Measurements from ENCODE around the gene TSSK1B. TPM values are rescaled to one million over a fixed set of nuclear protein-coding genes. Genes with fewer than 3 reads are reported as not detected.

TSSK1B gene
- total and polyA plus RNA-seq, 10 of the 15 experiments (the other 5 are each of a cell fraction or from before 2014, with no cell fraction given): not detected

DNA sequence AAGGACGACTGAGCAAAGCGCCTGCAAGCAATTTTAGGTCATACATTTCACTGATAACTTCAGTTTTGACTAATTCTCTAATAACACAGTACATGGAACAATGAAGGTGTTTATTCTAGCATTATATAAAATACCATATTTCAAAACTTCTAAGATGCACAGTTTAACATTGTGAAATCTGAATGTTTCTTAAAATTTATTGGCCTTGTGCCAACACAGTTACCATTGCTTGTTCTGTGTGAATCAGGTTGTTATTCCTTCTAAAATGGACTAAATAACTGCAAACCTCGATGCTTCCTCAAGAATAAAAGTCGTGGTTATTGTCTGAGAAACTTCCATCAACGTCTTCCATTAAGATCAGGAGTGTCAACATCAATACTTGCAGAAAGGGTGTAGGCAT lies 45.5 kb upstream of the TSSK1B start (continued):
- no peak for TF ChIP-seq ZSCAN29 (IDR thresholded peaks at IDR 0.05)
- no peak for TF ChIP-seq MYB (IDR thresholded peaks at IDR 0.05; ENCODE audit: borderline replicate concordance, low read depth, low read length)
- no peak for TF ChIP-seq BHLHE40 (IDR thresholded peaks at IDR 0.05; ENCODE audit: borderline replicate concordance in 1 of 2, low read depth in 2 of 2, low read length in 1 of 2)
- no peak for TF ChIP-seq NR2C2 (IDR thresholded peaks at IDR 0.05; ENCODE audit: borderline replicate concordance, control insufficient read depth, insufficient read length, low read depth)
- TF ChIP-seq, protein P1, sequence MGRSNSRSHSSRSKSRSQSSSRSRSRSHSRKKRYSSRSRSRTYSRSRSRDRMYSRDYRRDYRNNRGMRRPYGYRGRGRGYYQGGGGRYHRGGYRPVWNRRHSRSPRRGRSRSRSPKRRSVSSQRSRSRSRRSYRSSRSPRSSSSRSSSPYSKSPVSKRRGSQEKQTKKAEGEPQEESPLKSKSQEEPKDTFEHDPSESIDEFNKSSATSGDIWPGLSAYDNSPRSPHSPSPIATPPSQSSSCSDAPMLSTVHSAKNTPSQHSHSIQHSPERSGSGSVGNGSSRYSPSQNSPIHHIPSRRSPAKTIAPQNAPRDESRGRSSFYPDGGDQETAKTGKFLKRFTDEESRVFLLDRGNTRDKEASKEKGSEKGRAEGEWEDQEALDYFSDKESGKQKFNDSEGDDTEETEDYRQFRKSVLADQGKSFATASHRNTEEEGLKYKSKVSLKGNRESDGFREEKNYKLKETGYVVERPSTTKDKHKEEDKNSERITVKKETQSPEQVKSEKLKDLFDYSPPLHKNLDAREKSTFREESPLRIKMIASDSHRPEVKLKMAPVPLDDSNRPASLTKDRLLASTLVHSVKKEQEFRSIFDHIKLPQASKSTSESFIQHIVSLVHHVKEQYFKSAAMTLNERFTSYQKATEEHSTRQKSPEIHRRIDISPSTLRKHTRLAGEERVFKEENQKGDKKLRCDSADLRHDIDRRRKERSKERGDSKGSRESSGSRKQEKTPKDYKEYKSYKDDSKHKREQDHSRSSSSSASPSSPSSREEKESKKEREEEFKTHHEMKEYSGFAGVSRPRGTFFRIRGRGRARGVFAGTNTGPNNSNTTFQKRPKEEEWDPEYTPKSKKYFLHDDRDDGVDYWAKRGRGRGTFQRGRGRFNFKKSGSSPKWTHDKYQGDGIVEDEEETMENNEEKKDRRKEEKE (IDR thresholded peaks at IDR 0.05): no peak
- no peak for TF ChIP-seq ZNF384 (IDR thresholded peaks at IDR 0.05; ENCODE audit: borderline replicate concordance, low read depth, low read length)
- no peak for TF ChIP-seq PML (IDR thresholded peaks at IDR 0.05; ENCODE audit: low read length)
- no peak for TF ChIP-seq ZNF592 (IDR thresholded peaks at IDR 0.05)
- no peak for TF ChIP-seq JUNB (IDR thresholded peaks at IDR 0.05)
- TF ChIP-seq, protein P2, sequence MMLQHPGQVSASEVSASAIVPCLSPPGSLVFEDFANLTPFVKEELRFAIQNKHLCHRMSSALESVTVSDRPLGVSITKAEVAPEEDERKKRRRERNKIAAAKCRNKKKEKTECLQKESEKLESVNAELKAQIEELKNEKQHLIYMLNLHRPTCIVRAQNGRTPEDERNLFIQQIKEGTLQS (IDR thresholded peaks at IDR 0.05; ENCODE audit: borderline replicate concordance, extremely low read depth, low read depth, low read length): no peak
- TF ChIP-seq GABPA (IDR thresholded peaks at IDR 0.05; ENCODE audit: low read depth): no peak

Measured in GM12878 (cell line).